Lung (tissue), 12 donors: ENCODE data around the gene INAFM2. TPM values are rescaled to one million over a fixed set of nuclear protein-coding genes. Genes with fewer than 3 reads are reported as not detected.

Experiments
- ATAC-seq: fragments of 200-7000 bp; cut with Tn5 transposase; one replicate; pipeline ENCODE4 v1.9.1; 2020; ENCODE audit warnings: moderate number of reproducible peaks; ENCODE audit not compliant: insufficient read depth, low FRiP score
- DNase-seq, 3 donors: peaks; one replicate each; pipeline ENCODE4 v3.0.0-alpha.2; 2013 to 2017
- H3K27ac ChIP-seq, 2 donors: one replicate each; pipeline ENCODE4 v1.5.1; 2013; ENCODE audit warnings: mild to moderate bottlenecking in 2 of 2, moderate library complexity in 2 of 2, control low read depth in 1 of 2, inconsistent platforms in 1 of 2, low read depth in 1 of 2, low read length in 1 of 2
- H3K27me3 ChIP-seq, 3 donors: one replicate each; pipeline ENCODE4 v1.5.1; 2013; ENCODE audit warnings: low read length in 2 of 3; ENCODE audit not compliant: control insufficient read depth in 3 of 3, insufficient read depth in 3 of 3
- H3K36me3 ChIP-seq, 4 donors: one replicate each; pipeline ENCODE4 v1.5.1; 2013; ENCODE audit warnings: low read length in 4 of 4, mild to moderate bottlenecking in 1 of 4, moderate library complexity in 1 of 4; ENCODE audit not compliant: control insufficient read depth in 4 of 4, insufficient read depth in 4 of 4
- H3K4me1 ChIP-seq, 5 donors: one replicate each; pipeline ENCODE4 v1.5.1; 2013; ENCODE audit warnings: low read length in 5 of 5, mild to moderate bottlenecking in 2 of 5, moderate library complexity in 1 of 5; ENCODE audit not compliant: control insufficient read depth in 5 of 5, insufficient read depth in 5 of 5
- H3K4me3 ChIP-seq: one replicate; pipeline ENCODE4 v1.5.1; 2013; ENCODE audit warnings: mild to moderate bottlenecking, control low read depth, moderate library complexity
- H3K9ac ChIP-seq, 2 donors: one replicate each; pipeline ENCODE4 v1.5.1; 2013; ENCODE audit warnings: low read length in 2 of 2, control low read depth in 1 of 2; ENCODE audit not compliant: insufficient read depth in 1 of 2
- H3K9me3 ChIP-seq, 4 donors: one replicate each; pipeline ENCODE4 v1.5.1; 2013; ENCODE audit warnings: low read length in 3 of 4, mild to moderate bottlenecking in 1 of 4, moderate library complexity in 1 of 4; ENCODE audit not compliant: control insufficient read depth in 4 of 4, insufficient read depth in 3 of 4
- CTCF ChIP-seq: IDR thresholded peaks from 2 replicates; pipeline ENCODE4 v1.5.1; 2012; ENCODE audit warnings: mild to moderate bottlenecking; ENCODE audit errors: control extremely low read depth, extremely low read depth
- WGBS, 2 donors: extraction: QIAGEN DNeasy Blood & Tissue Kit; methylation state at CpG; one replicate each; pipeline ENCODE4 v1.1.7; 2013; 5-methylcytosine and 5-hydroxymethylcytosine counted together
- polyA plus RNA-seq, 2 donors: library from polyadenylated mRNA; stranded (reverse); fragments of 200-250 nt; gene quantifications; one replicate each; pipeline ENCODE4 v1.2.1, GENCODE V29; 2013
- total RNA-seq, 2 donors: library from RNA; depleted of rRNA in 1 of 2; stranded (reverse); fragments of >200 nt in 1 of 2; gene quantifications; one replicate each; pipeline ENCODE4 v1.2.1, GENCODE V29; 2014 to 2021
- donor health status: control.
- donor health status: control.
- donor health status: Bipolar disorder and iron deficiency.
- donor health status: healthy.
- donor health status: DM: yes; HTN: yes; CAD: no.

The INAFM2 gene
- total and polyA plus RNA-seq, 4 donors = 12.8 to 31.1 (median 19.0) TPM

GRCh38 chr15:40309344-40309862 lies 14.1 kb upstream of the INAFM2 start:
- H3K4me3 ChIP-seq = no peak overlapping the region
- TF ChIP-seq CTCF = no peak
- H3K9ac ChIP-seq = no peak overlapping the region
- 38 to 68% methylated on average over 8 of the region's 8 CpGs for WGBS, 2 donors
- no peak overlapping the region for H3K27ac ChIP-seq
- no peaks in the 10 kb centered on the region for H3K9me3 ChIP-seq
- DNase-seq (no peak), ATAC-seq (no peak)
- H3K4me1 ChIP-seq = peaks cover 0 to 11% (median 3%) of the 10 kb centered on the region in 5 donors
- H3K36me3 ChIP-seq = no peaks in the 10 kb centered on the region
- peaks cover 0 to 7% (median 0%) of the 10 kb centered on the region in 3 donors for H3K27me3 ChIP-seq

- ATAC-seq = no peak
- WGBS, 2 donors = 18 to 29% methylated on average over 4 of the region's 4 CpGs
- Histone ChIP-seq H3K9ac (no peak overlapping the region), H3K4me3 (no peak overlapping the region), H3K9me3 (no peaks in the 10 kb centered on the region), H3K27me3 (peaks cover 0 to 7% (median 0%) of the 10 kb centered on the region in 3 donors), H3K4me1 (peaks cover 0 to 11% (median 7%) of the 10 kb centered on the region in 5 donors), H3K27ac (no peak overlapping the region), H3K36me3 (no peaks in the 10 kb centered on the region)
- peak; percentile 51 to 68 (median 59) for DNase-seq
- TF ChIP-seq CTCF = peak; percentile 53
These were observed 13.2 kb upstream of the INAFM2 start for GRCh38 chr15:40310001-40310959.

- Histone ChIP-seq H3K9ac (no peak overlapping the region), H3K36me3 (no peaks in the 10 kb centered on the region), H3K9me3 (no peaks in the 10 kb centered on the region), H3K4me3 (no peak overlapping the region), H3K27ac (no peak overlapping the region), H3K4me1 (peaks cover 0 to 11% (median 7%) of the 10 kb centered on the region in 5 donors), H3K27me3 (peaks cover 0 to 7% (median 0%) of the 10 kb centered on the region in 3 donors)
- ATAC-seq (no peak), DNase-seq (no peak)
- TF ChIP-seq CTCF = no peak
- WGBS, 2 donors = 76 to 85% methylated on average over 3 of the region's 3 CpGs
These were observed 12.5 kb upstream of the INAFM2 start for GRCh38 chr15:40310993-40311392.
